SK-N-SH (cell line): ENCODE results near the gene ADAM30. TPM values are rescaled to one million over a fixed set of nuclear protein-coding genes. Genes with fewer than 3 reads are reported as not detected.

Source experiments
- CTCF ChIA-PET: fragments of 300-600, 350-600 bp; formaldehyde crosslinking; extraction: SDS; loops from one replicate; lab custom pipeline; 2021; lab: Yijun Ruan, JAX
- POLR2A ChIA-PET: fragments of 350-600 bp; sonication (Branson Sonifier 250); formaldehyde crosslinking; extraction: SDS; loops from one replicate; lab custom pipeline; 2020; ENCODE audit warnings: antibody characterized with exemption, inconsistent platforms; lab: Yijun Ruan, JAX
- DNase-seq: peaks from one replicate; pipeline ENCODE4 v3.0.0; 2012
- H2AFZ ChIP-seq: fragments of 200-600 bp; sonication (generic); 2 replicates; pipeline ENCODE4 v1.8.1; 2016; ENCODE audit warnings: antibody characterized with exemption, mild to moderate bottlenecking, low read depth
- H3F3A ChIP-seq: fragments of 200-600 bp; sonication (generic); replicated peaks from 2 replicates; pipeline ENCODE3; 2016; ENCODE audit warnings: antibody characterized with exemption, mild to moderate bottlenecking; ENCODE audit not compliant: insufficient read depth
- H3K27ac ChIP-seq, 2 experiments: fragments of 200-500 bp in 1 of 2; fragments of 200-600 bp in 1 of 2; sonication (Bioruptor generic) in 1 of 2; sonication (generic), shearing (Covaris generic) in 1 of 2; 2 replicates each; pipeline versions ENCODE4 v1.5.1 to v1.6.1; 2014 to 2016; ENCODE audit warnings: low read depth in 2 of 2, inconsistent platforms in 1 of 2, low read length in 1 of 2, mild to moderate bottlenecking in 1 of 2, mixed read lengths in 1 of 2
- H3K27me3 ChIP-seq: fragments of 200-600 bp; sonication (generic), shearing (Covaris generic); 2 replicates; pipeline ENCODE4 v1.6.1; 2016; ENCODE audit warnings: mixed run types; ENCODE audit not compliant: insufficient read depth
- H3K36me3 ChIP-seq, 2 experiments: fragments of 200-500 bp in 1 of 2; fragments of 200-600 bp in 1 of 2; sonication (Bioruptor generic) in 1 of 2; sonication (generic) in 1 of 2; replicated peaks in 1 of 2; 2 replicates each; pipeline versions ENCODE3 to v1.5.1; 2014 to 2016; ENCODE audit warnings: low read length in 1 of 2, mild to moderate bottlenecking in 1 of 2; ENCODE audit not compliant: insufficient read depth in 2 of 2, control insufficient read depth in 1 of 2
- H3K4me1 ChIP-seq, 2 experiments: fragments of 200-500 bp in 1 of 2; fragments of 200-600 bp in 1 of 2; sonication (Bioruptor generic) in 1 of 2; sonication (generic), shearing (Covaris generic) in 1 of 2; 2 replicates each; pipeline versions ENCODE4 v1.5.1 to v1.6.1; 2014 to 2016; ENCODE audit warnings: low read depth in 1 of 2, low read length in 1 of 2, mixed run types in 1 of 2; ENCODE audit not compliant: insufficient read depth in 2 of 2, control insufficient read depth in 1 of 2
- H3K4me2 ChIP-seq: fragments of 200-600 bp; sonication (generic), shearing (Covaris generic); 2 replicates; pipeline ENCODE4 v1.6.1; 2017; ENCODE audit warnings: mixed run types
- H3K4me3 ChIP-seq, 2 experiments: fragments of 200-500 bp in 1 of 2; fragments of 200-600 bp in 1 of 2; sonication (Bioruptor generic) in 1 of 2; sonication (generic), shearing (Covaris generic) in 1 of 2; 2 replicates each; pipeline versions ENCODE4 v1.5.1 to v1.8.1; 2014 to 2016; ENCODE audit warnings: low read depth in 2 of 2, inconsistent platforms in 1 of 2, low read length in 1 of 2, mild to moderate bottlenecking in 1 of 2, mixed read lengths in 1 of 2, moderate library complexity in 1 of 2
- H3K79me2 ChIP-seq: fragments of 200-600 bp; sonication (generic); 2 replicates; pipeline ENCODE4 v1.8.1; 2017; ENCODE audit warnings: mild to moderate bottlenecking; ENCODE audit not compliant: insufficient read depth
- H3K9ac ChIP-seq: fragments of 200-600 bp; sonication (generic); 2 replicates; pipeline ENCODE4 v1.6.1; 2017; ENCODE audit warnings: mixed run types
- H3K9me2 ChIP-seq: fragments of 200-600 bp; sonication (generic); 2 replicates; pipeline ENCODE4 v1.6.1; 2017; ENCODE audit warnings: mixed run types
- H3K9me3 ChIP-seq: fragments of 200-600 bp; sonication (generic); 2 replicates; pipeline ENCODE4 v1.6.1; 2017; ENCODE audit warnings: mixed run types, mild to moderate bottlenecking, moderate library complexity
- H4K20me1 ChIP-seq: fragments of 200-600 bp; sonication (generic); 2 replicates; pipeline ENCODE4 v1.6.1; 2017; ENCODE audit warnings: mild to moderate bottlenecking, mixed run types; ENCODE audit not compliant: insufficient read depth
- CHD2 ChIP-seq: fragments of 150-350 bp; IDR thresholded peaks from 2 replicates; pipeline ENCODE4 v1.6.1; 2018; ENCODE audit warnings: low read length; ENCODE audit not compliant: partially characterized antibody
- EP300 ChIP-seq, 2 experiments: IDR thresholded peaks; 2 replicates each; pipeline versions ENCODE4 v1.4.0 to v1.6.1; 2012; ENCODE audit warnings: borderline replicate concordance in 1 of 2, low read depth in 1 of 2, low read length in 1 of 2
- GATA2 ChIP-seq: sonication (generic); formaldehyde crosslinking; IDR thresholded peaks from 2 replicates; pipeline ENCODE4 v1.5.0; 2020; ENCODE audit warnings: mild to moderate bottlenecking, missing genetic modification reagents
- MAX ChIP-seq: IDR thresholded peaks from 2 replicates; pipeline ENCODE4 v1.4.0; 2012; ENCODE audit warnings: low read depth
- MEF2A ChIP-seq: IDR thresholded peaks from 2 replicates; pipeline ENCODE4 v1.4.0; 2012; ENCODE audit warnings: low read depth, borderline replicate concordance
- NFIC ChIP-seq: IDR thresholded peaks from 2 replicates; pipeline ENCODE4 v1.4.0; 2012; ENCODE audit warnings: borderline replicate concordance
- NRF1 ChIP-seq: IDR thresholded peaks from 2 replicates; pipeline ENCODE4 v1.6.1; 2012; ENCODE audit warnings: low read depth, mild to moderate bottlenecking, low read length
- PBX3 ChIP-seq: IDR thresholded peaks from 2 replicates; pipeline ENCODE4; 2012
- RCOR1 ChIP-seq: fragments of 150-350 bp; IDR thresholded peaks from 2 replicates; pipeline ENCODE4 v1.6.1; 2017; ENCODE audit warnings: antibody characterized with exemption, low read length
- TAF1 ChIP-seq: IDR thresholded peaks from 2 replicates; pipeline ENCODE4 v1.6.1; 2012; ENCODE audit warnings: low read depth, mild to moderate bottlenecking, low read length, moderate library complexity, borderline replicate concordance
- TEAD4 ChIP-seq: IDR thresholded peaks from 2 replicates; pipeline ENCODE4 v1.4.0; 2012; ENCODE audit warnings: mild to moderate bottlenecking, borderline replicate concordance; ENCODE audit not compliant: insufficient read depth
- USF1 ChIP-seq: IDR thresholded peaks from 2 replicates; pipeline ENCODE4 v1.4.0; 2012; ENCODE audit warnings: low read depth, borderline replicate concordance
- ZBTB33 ChIP-seq: IDR thresholded peaks from 2 replicates; pipeline ENCODE4 v1.4.0; 2012; ENCODE audit warnings: low read depth, borderline replicate concordance
- WGBS: methylation state at CpG from one replicate; pipeline ENCODE4 v1.1.6; 2017; ENCODE audit warnings: low lambda C conversion rate; 5-methylcytosine and 5-hydroxymethylcytosine counted together
- polyA plus RNA-seq, 3 experiments: library from polyadenylated mRNA; depleted of rRNA; stranded (reverse); fragments of >200 nt; gene quantifications; 2 replicates each; pipeline ENCODE4 v1.2.3, GENCODE V29; 2012
- TF ChIP-seq, protein P1 (sequence below): fragments of 200-600 bp; sonication (generic); IDR thresholded peaks from 2 replicates; pipeline ENCODE4 v1.6.1; 2017; ENCODE audit warnings: antibody characterized with exemption, mild to moderate bottlenecking, moderate library complexity

Gene ADAM30
- polyA plus RNA-seq, 1 of the 3 experiments (the other 2 are of a cell fraction) = not detected

DNA sequence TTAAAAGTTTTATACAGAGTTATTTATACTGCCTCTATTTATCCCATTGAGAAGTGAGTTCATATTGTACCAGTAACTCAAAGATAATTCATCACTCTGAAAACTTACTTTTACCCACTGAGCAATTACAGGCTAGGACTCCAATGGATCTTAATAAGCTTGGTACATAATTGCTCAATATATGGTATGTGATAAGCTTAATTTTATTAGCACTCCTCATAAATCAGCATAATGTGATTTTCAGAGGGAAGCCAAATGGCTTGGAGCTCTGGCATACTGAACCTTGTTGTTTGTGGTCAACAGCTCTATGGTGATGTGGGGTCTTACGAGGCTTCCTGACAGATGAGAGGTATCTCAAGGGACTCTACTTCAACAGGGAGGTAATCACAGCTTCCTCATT is 26.3 kb downstream of the ADAM30 start:
- H3K27ac ChIP-seq = no peak overlapping the region
- H3K36me3 ChIP-seq = no peaks in the 10 kb centered on the region
- POLR2A ChIA-PET = no interaction called here
- no peaks in the 10 kb centered on the region for H3K9me2 ChIP-seq
- H2AFZ ChIP-seq = peak overlapping the region; percentile 32; the same call in 1 of the 2 replicates
- no peaks in the 10 kb centered on the region for H4K20me1 ChIP-seq
- WGBS = 71% methylated on average over 1 of the region's 1 CpG
- no peaks in the 10 kb centered on the region for H3K79me2 ChIP-seq
- no peak for TF ChIP-seq ZBTB33
- peak; percentile 26; the same call in 1 of the 2 replicates for TF ChIP-seq RCOR1
- no peak for TF ChIP-seq USF1
- TF ChIP-seq NRF1 = no peak
- no peak for TF ChIP-seq MEF2A
- TF ChIP-seq GATA2 (CRISPR knock-in tag) = peak; percentile 48; the same call in 1 of the 2 replicates
- peak in 1 of 2 experiments; percentile 74; a peak in 2 of 4 replicates for TF ChIP-seq EP300 (IDR thresholded peaks at IDR 0.05; ENCODE audit: borderline replicate concordance in 1 of 2, low read depth in 1 of 2, low read length in 1 of 2)
- no peak for TF ChIP-seq PBX3
- TF ChIP-seq CHD2 = peak; percentile 15
- no peak for TF ChIP-seq TEAD4
- CTCF ChIA-PET = interaction anchor here (0.7 to 2.5 kb wide), 22 partner anchors 9 to 126 kb away, joined by 3 to 14 read pairs (median 5); partner anchors contain the start of gene REG4
- peaks cover 7% of the 10 kb centered on the region for H3F3A ChIP-seq
- DNase-seq = no peak
- no peaks in the 10 kb centered on the region for H3K27me3 ChIP-seq
- H3K4me1 ChIP-seq = peaks cover 10 to 27% of the 10 kb centered on the region in 2 experiments; a peak in 2 of 4 replicates
- H3K9me3 ChIP-seq = no peaks in the 10 kb centered on the region
- H3K4me3 ChIP-seq = no peak overlapping the region
- H3K4me2 ChIP-seq = no peak overlapping the region
- no peak overlapping the region for H3K9ac ChIP-seq

DNA sequence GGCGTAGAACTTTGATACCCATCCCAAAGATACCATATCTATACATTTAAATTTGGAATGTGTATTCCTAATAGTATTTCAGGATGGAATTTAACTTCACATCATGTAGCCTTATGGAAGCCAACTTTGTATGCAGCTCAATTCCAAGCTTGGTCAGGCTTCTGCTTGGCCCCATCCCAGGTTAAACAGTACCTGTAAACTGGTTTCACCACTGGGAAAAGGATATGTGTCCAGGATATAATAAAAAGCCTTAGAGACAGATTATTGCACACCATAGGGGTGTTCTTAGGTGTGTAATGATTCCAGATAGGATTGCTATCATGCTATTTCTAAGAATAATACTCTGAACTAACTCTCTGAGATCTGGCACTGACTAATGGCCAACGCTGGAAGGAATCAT is 28.1 kb downstream of the ADAM30 start:
- ChIA-PET POLR2A (no interaction called here), CTCF (interaction anchor here (1.0 to 2.5 kb wide), 4 partner anchors 13 to 124 kb away, joined by 3 to 14 read pairs (median 5); partner anchors contain the start of gene REG4)
- H3K27ac ChIP-seq = no peak overlapping the region
- no peak overlapping the region for H2AFZ ChIP-seq
- no peak for DNase-seq
- H3K4me1 ChIP-seq = peaks cover 3 to 18% of the 10 kb centered on the region in 2 experiments; a peak in 1 of 4 replicates
- no peaks in the 10 kb centered on the region for H3K36me3 ChIP-seq
- H3K27me3 ChIP-seq = no peaks in the 10 kb centered on the region
- H3K79me2 ChIP-seq = no peaks in the 10 kb centered on the region
- H3K4me2 ChIP-seq = no peak overlapping the region
- no peaks in the 10 kb centered on the region for H4K20me1 ChIP-seq
- no peak overlapping the region for H3K9ac ChIP-seq
- H3K9me2 ChIP-seq = no peaks in the 10 kb centered on the region
- H3F3A ChIP-seq = no peaks in the 10 kb centered on the region
- 84% methylated on average over 2 of the region's 2 CpGs for WGBS
- no peaks in the 10 kb centered on the region for H3K9me3 ChIP-seq
- no peak overlapping the region for H3K4me3 ChIP-seq
- TF ChIP-seq NRF1 (no peak), TAF1 (no peak), MAX (no peak), MEF2A (no peak), NFIC (no peak), ZBTB33 (no peak), PBX3 (no peak)
- TF ChIP-seq, protein P1, sequence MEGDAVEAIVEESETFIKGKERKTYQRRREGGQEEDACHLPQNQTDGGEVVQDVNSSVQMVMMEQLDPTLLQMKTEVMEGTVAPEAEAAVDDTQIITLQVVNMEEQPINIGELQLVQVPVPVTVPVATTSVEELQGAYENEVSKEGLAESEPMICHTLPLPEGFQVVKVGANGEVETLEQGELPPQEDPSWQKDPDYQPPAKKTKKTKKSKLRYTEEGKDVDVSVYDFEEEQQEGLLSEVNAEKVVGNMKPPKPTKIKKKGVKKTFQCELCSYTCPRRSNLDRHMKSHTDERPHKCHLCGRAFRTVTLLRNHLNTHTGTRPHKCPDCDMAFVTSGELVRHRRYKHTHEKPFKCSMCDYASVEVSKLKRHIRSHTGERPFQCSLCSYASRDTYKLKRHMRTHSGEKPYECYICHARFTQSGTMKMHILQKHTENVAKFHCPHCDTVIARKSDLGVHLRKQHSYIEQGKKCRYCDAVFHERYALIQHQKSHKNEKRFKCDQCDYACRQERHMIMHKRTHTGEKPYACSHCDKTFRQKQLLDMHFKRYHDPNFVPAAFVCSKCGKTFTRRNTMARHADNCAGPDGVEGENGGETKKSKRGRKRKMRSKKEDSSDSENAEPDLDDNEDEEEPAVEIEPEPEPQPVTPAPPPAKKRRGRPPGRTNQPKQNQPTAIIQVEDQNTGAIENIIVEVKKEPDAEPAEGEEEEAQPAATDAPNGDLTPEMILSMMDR = no peak
